Measurements from ENCODE around the gene SDHD. TPM values are rescaled to one million over a fixed set of nuclear protein-coding genes. Genes with fewer than 3 reads are reported as not detected.

The SDHD gene
- total RNA-seq, 1 experiment from 2014 or later: 99.5 TPM

- POLR2A ChIA-PET (ENCODE audit: unreplicated experiment): no interaction called here
Measured at GRCh38 chr11:112114460-112114859, 27.8 kb downstream of the SDHD start.

GRCh38 chr11:112115386-112115785 is 28.7 kb downstream of the SDHD start:
- intact Hi-C loops (cut with micrococcal nuclease; ENCODE audit: unreplicated experiment): no loop called here
- POLR2A ChIA-PET (ENCODE audit: unreplicated experiment): no interaction called here

More at GRCh38 chr11:112114460-112114859, 27.8 kb downstream of the SDHD start:
- TF ChIP-seq EZH2 (IDR thresholded peaks at IDR 0.05; ENCODE audit: low read depth): no peak
- TF ChIP-seq, protein P1, sequence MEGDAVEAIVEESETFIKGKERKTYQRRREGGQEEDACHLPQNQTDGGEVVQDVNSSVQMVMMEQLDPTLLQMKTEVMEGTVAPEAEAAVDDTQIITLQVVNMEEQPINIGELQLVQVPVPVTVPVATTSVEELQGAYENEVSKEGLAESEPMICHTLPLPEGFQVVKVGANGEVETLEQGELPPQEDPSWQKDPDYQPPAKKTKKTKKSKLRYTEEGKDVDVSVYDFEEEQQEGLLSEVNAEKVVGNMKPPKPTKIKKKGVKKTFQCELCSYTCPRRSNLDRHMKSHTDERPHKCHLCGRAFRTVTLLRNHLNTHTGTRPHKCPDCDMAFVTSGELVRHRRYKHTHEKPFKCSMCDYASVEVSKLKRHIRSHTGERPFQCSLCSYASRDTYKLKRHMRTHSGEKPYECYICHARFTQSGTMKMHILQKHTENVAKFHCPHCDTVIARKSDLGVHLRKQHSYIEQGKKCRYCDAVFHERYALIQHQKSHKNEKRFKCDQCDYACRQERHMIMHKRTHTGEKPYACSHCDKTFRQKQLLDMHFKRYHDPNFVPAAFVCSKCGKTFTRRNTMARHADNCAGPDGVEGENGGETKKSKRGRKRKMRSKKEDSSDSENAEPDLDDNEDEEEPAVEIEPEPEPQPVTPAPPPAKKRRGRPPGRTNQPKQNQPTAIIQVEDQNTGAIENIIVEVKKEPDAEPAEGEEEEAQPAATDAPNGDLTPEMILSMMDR (conservative IDR thresholded peaks at IDR 0.05): no peak
- no peak overlapping the region for H3K4me3 ChIP-seq
- no peak overlapping the region for H3K27ac ChIP-seq
- no peak for DNase-seq
- no peaks in the 10 kb centered on the region for H3K27me3 ChIP-seq (ENCODE audit: insufficient read depth, low read depth)
- peaks cover 3% of the 10 kb centered on the region; the same call in 1 of the 2 replicates for H3K4me1 ChIP-seq (replicated peaks; ENCODE audit: insufficient read depth)
- H3K36me3 ChIP-seq (ENCODE audit: low read depth): no peaks in the 10 kb centered on the region
- H3K79me2 ChIP-seq (ENCODE audit: low read depth): no peaks in the 10 kb centered on the region
- intact Hi-C loops (cut with micrococcal nuclease; ENCODE audit: unreplicated experiment): no loop called here
- H3F3A ChIP-seq (ENCODE audit: insufficient read depth, low read depth): 0 out of 2 replicates have a peak, but pooled peaks cover 8% of the 10 kb centered on the region
- H3K4me2 ChIP-seq: no peak overlapping the region
- BruUV-seq (replicated peaks): no TSS peak
- no peak overlapping the region for H2AFZ ChIP-seq
- no peaks in the 10 kb centered on the region for H4K20me1 ChIP-seq (ENCODE audit: insufficient read depth)
- CTCF ChIA-PET: interaction anchor here (0.9 to 1.9 kb wide), 3 partner anchors 43 to 166 kb away, joined by 6 to 20 read pairs (median 7); partner anchors contain the start of gene BCO2
- no peaks in the 10 kb centered on the region for H3K9me3 ChIP-seq (ENCODE audit: insufficient read depth, low read depth)
- no peaks in the 10 kb centered on the region for H3K9me2 ChIP-seq (ENCODE audit: insufficient read depth)

DNA sequence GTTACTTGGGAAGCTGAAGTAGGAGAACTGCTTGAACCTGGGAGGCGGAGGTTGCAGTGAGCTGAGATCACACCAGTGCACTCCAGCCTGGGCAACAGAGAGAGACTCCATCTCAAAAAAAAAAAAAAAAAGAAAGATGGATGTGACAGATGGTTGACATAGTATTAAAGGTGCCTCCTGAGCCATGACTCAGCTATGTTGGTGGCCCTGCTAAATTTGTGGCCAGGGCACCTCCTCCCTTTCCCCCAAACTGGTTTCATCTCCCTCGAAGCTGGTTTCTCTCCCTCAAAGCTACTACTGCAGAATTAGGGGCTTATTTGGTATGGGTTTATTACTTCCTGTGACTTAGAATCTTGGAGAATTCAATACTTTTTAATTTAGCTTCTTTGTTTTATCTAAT is 31.5 kb downstream of the SDHD start:
- Histone ChIP-seq H3K36me3 (ENCODE audit: low read depth) (no peaks in the 10 kb centered on the region), H2AFZ (no peak overlapping the region), H3K4me3 (no peak overlapping the region), H3K9me3 (ENCODE audit: insufficient read depth, low read depth) (no peaks in the 10 kb centered on the region), H3F3A (ENCODE audit: insufficient read depth, low read depth) (0 out of 2 replicates have a peak, but pooled peaks cover 4% of the 10 kb centered on the region), H3K9me2 (ENCODE audit: insufficient read depth) (no peaks in the 10 kb centered on the region), H3K4me2 (no peak overlapping the region), H3K27me3 (ENCODE audit: insufficient read depth, low read depth) (no peaks in the 10 kb centered on the region), H4K20me1 (ENCODE audit: insufficient read depth) (no peaks in the 10 kb centered on the region), H3K79me2 (ENCODE audit: low read depth) (no peaks in the 10 kb centered on the region), H3K4me1 (replicated peaks; ENCODE audit: insufficient read depth) (peaks cover 3% of the 10 kb centered on the region; the same call in 1 of the 2 replicates), H3K27ac (no peak overlapping the region)
- ChIA-PET POLR2A (ENCODE audit: unreplicated experiment) (no interaction called here), CTCF (no interaction called here)
- intact Hi-C loops (cut with micrococcal nuclease; ENCODE audit: unreplicated experiment): no loop called here
- no peak for DNase-seq
- BruUV-seq (replicated peaks): no TSS peak
- TF ChIP-seq, protein P1 (conservative IDR thresholded peaks at IDR 0.05): no peak
- no peak for TF ChIP-seq EZH2 (IDR thresholded peaks at IDR 0.05; ENCODE audit: low read depth)

More at GRCh38 chr11:112115386-112115785, 28.7 kb downstream of the SDHD start:
- DNase-seq: no peak
- H3K4me1 ChIP-seq (replicated peaks; ENCODE audit: insufficient read depth): peaks cover 3% of the 10 kb centered on the region; the same call in 1 of the 2 replicates
- no peak overlapping the region for H3K4me2 ChIP-seq
- H3K36me3 ChIP-seq (ENCODE audit: low read depth): no peaks in the 10 kb centered on the region
- TF ChIP-seq, protein P1 (conservative IDR thresholded peaks at IDR 0.05): no peak
- TF ChIP-seq EZH2 (IDR thresholded peaks at IDR 0.05; ENCODE audit: low read depth): no peak
- H2AFZ ChIP-seq: no peak overlapping the region
- no TSS peak for BruUV-seq (replicated peaks)
- H3F3A ChIP-seq (ENCODE audit: insufficient read depth, low read depth): 0 out of 2 replicates have a peak, but pooled peaks cover 4% of the 10 kb centered on the region
- no peak overlapping the region for H3K27ac ChIP-seq
- no peaks in the 10 kb centered on the region for H3K79me2 ChIP-seq (ENCODE audit: low read depth)
- no peak overlapping the region for H3K4me3 ChIP-seq
- no peaks in the 10 kb centered on the region for H3K27me3 ChIP-seq (ENCODE audit: insufficient read depth, low read depth)
- CTCF ChIA-PET: no interaction called here
- no peaks in the 10 kb centered on the region for H3K9me2 ChIP-seq (ENCODE audit: insufficient read depth)
- H4K20me1 ChIP-seq (ENCODE audit: insufficient read depth): no peaks in the 10 kb centered on the region
- no peaks in the 10 kb centered on the region for H3K9me3 ChIP-seq (ENCODE audit: insufficient read depth, low read depth)

All from PC-9 (cell line).